Smooth muscle cell (in vitro differentiated cells): ENCODE data around the gene SFT2D2. TPM values are rescaled to one million over a fixed set of nuclear protein-coding genes. Genes with fewer than 3 reads are reported as not detected.

Experiments
- DNase-seq: peaks from one replicate; lab custom pipeline; 2025; ENCODE audit not compliant: unreplicated experiment; lab: John Stamatoyannopoulos, UW
- H2AFZ ChIP-seq: fragments of 200-600 bp; sonication (generic); 2 replicates; pipeline ENCODE4 v1.6.0; 2016; ENCODE audit warnings: antibody characterized with exemption, low read depth, mild to moderate bottlenecking
- H3F3A ChIP-seq: fragments of 200-600 bp; sonication (generic); 2 replicates; pipeline ENCODE4 v1.6.0; 2017; ENCODE audit warnings: antibody characterized with exemption, low read depth
- H3K27ac ChIP-seq: fragments of 200-600 bp; sonication (generic); 2 replicates; pipeline ENCODE4 v1.5.1; 2016; ENCODE audit warnings: low read depth, mild to moderate bottlenecking
- H3K27me3 ChIP-seq: fragments of 200-600 bp; sonication (generic); 2 replicates; pipeline ENCODE4 v1.6.1; 2016; ENCODE audit warnings: low read depth, mild to moderate bottlenecking
- H3K36me3 ChIP-seq: fragments of 200-600 bp; sonication (generic); 2 replicates; pipeline ENCODE4 v1.5.1; 2016; ENCODE audit warnings: low read depth
- H3K4me1 ChIP-seq: fragments of 200-600 bp; sonication (generic); 2 replicates; pipeline ENCODE4 v1.5.1; 2016; ENCODE audit warnings: low read depth
- H3K4me2 ChIP-seq: fragments of 200-600 bp; sonication (generic); 2 replicates; pipeline ENCODE4 v1.6.0; 2016; ENCODE audit warnings: mild to moderate bottlenecking
- H3K4me3 ChIP-seq: fragments of 200-600 bp; sonication (generic); 2 replicates; pipeline ENCODE4 v1.5.1; 2016; ENCODE audit warnings: mild to moderate bottlenecking
- H3K79me2 ChIP-seq: fragments of 200-600 bp; sonication (generic); 2 replicates; pipeline ENCODE4 v1.6.0; 2016; ENCODE audit warnings: low read depth, mild to moderate bottlenecking
- H3K9ac ChIP-seq: fragments of 200-600 bp; sonication (generic); 2 replicates; pipeline ENCODE4 v1.6.0; 2016; ENCODE audit warnings: low read depth
- H3K9me3 ChIP-seq: fragments of 200-600 bp; sonication (generic); replicated peaks from 2 replicates; pipeline ENCODE4 v1.5.1; 2016; ENCODE audit warnings: low read depth
- H4K20me1 ChIP-seq: fragments of 200-600 bp; sonication (generic); 2 replicates; pipeline ENCODE4 v1.6.0; 2016; ENCODE audit warnings: low read depth
- WGBS: methylation state at CpG from one replicate; pipeline ENCODE4 v1.1.7; 2016; ENCODE audit warnings: low lambda C conversion rate; 5-methylcytosine and 5-hydroxymethylcytosine counted together
- polyA plus RNA-seq: library from polyadenylated mRNA; unstranded; fragments of >200 nt; fragmentation: Nextera tagmentation; extraction: Ambion mirVana; gene quantifications from 2 replicates; pipeline ENCODE4 v1.2.1, GENCODE V29; 2016
- total RNA-seq: library from RNA; depleted of rRNA; stranded (reverse); fragments of >200 nt; gene quantifications from 2 replicates; pipeline ENCODE4 v1.2.3, GENCODE V29; 2014
- TF ChIP-seq, protein P1 (sequence below): fragments of 200-600 bp; sonication (generic); IDR thresholded peaks from 2 replicates; pipeline ENCODE4 v1.5.1; 2017; ENCODE audit warnings: borderline replicate concordance, mild to moderate bottlenecking, antibody characterized with exemption; ENCODE audit not compliant: insufficient read depth, poor library complexity, severe bottlenecking

The SFT2D2 gene
- total and polyA plus RNA-seq, 2 experiments from 2014 or later, result 12.7 to 25.7 TPM

DNA sequence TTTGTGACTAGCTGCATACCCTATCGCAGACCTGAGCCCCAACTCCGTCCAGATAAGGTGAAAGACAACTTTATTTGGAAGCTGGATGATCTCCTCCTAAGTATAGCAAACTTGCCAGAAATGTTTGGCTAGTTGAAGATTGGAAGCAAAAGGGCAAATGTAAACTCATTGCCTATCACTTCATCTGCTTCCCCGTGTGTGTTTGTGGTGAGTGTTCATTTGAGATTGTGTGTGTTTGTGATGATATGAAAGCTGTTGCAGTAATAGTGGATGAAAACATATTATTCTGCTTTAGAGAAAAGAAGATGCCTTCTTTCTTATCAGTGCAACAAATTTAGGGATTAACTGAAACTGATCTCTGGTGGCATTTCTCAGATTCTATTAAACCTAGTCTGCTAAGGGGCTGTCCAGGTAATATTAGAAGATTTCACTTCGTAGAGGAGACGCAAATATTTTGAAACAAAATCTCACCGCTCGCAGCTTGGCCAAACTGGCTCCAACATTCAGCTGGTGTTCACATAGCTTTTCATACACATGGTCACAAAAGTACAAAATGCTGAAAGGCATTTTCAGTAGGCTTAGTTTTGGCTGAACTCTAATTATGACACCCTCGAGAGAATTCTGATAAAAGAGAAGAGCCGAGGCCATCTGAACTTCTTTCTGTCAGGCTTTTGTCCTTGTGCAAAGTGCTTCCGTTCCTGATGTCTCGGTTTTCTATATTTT is 56.0 kb downstream of the SFT2D2 start:
- TF ChIP-seq, protein P1, sequence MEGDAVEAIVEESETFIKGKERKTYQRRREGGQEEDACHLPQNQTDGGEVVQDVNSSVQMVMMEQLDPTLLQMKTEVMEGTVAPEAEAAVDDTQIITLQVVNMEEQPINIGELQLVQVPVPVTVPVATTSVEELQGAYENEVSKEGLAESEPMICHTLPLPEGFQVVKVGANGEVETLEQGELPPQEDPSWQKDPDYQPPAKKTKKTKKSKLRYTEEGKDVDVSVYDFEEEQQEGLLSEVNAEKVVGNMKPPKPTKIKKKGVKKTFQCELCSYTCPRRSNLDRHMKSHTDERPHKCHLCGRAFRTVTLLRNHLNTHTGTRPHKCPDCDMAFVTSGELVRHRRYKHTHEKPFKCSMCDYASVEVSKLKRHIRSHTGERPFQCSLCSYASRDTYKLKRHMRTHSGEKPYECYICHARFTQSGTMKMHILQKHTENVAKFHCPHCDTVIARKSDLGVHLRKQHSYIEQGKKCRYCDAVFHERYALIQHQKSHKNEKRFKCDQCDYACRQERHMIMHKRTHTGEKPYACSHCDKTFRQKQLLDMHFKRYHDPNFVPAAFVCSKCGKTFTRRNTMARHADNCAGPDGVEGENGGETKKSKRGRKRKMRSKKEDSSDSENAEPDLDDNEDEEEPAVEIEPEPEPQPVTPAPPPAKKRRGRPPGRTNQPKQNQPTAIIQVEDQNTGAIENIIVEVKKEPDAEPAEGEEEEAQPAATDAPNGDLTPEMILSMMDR, result no peak
- 90% methylated on average over 11 of the region's 11 CpGs for WGBS
- H2AFZ ChIP-seq, result no peak overlapping the region
- H3K4me2 ChIP-seq, result no peak overlapping the region
- H3K79me2 ChIP-seq, result no peaks in the 10 kb centered on the region
- no peaks in the 10 kb centered on the region for H3K27me3 ChIP-seq
- H3K4me1 ChIP-seq, result no peaks in the 10 kb centered on the region
- no peaks in the 10 kb centered on the region for H4K20me1 ChIP-seq
- no peak overlapping the region for H3K4me3 ChIP-seq
- H3K27ac ChIP-seq, result no peak overlapping the region
- H3K9ac ChIP-seq, result no peak overlapping the region
- no peak for DNase-seq
- no peaks in the 10 kb centered on the region for H3F3A ChIP-seq
- no peaks in the 10 kb centered on the region for H3K36me3 ChIP-seq
- peaks cover 2% of the 10 kb centered on the region for H3K9me3 ChIP-seq

GRCh38 chr1:168285521-168285790 is 59.7 kb downstream of the SFT2D2 start:
- no peak for DNase-seq
- Histone ChIP-seq H3K4me3 (no peak overlapping the region), H3K36me3 (no peaks in the 10 kb centered on the region), H3K9ac (no peak overlapping the region), H4K20me1 (no peaks in the 10 kb centered on the region), H3F3A (no peaks in the 10 kb centered on the region), H3K4me2 (no peak overlapping the region), H3K27ac (no peak overlapping the region), H3K9me3 (no peaks in the 10 kb centered on the region), H2AFZ (no peak overlapping the region), H3K79me2 (no peaks in the 10 kb centered on the region), H3K27me3 (no peaks in the 10 kb centered on the region), H3K4me1 (no peaks in the 10 kb centered on the region)
- TF ChIP-seq, protein P1, result no peak

DNA sequence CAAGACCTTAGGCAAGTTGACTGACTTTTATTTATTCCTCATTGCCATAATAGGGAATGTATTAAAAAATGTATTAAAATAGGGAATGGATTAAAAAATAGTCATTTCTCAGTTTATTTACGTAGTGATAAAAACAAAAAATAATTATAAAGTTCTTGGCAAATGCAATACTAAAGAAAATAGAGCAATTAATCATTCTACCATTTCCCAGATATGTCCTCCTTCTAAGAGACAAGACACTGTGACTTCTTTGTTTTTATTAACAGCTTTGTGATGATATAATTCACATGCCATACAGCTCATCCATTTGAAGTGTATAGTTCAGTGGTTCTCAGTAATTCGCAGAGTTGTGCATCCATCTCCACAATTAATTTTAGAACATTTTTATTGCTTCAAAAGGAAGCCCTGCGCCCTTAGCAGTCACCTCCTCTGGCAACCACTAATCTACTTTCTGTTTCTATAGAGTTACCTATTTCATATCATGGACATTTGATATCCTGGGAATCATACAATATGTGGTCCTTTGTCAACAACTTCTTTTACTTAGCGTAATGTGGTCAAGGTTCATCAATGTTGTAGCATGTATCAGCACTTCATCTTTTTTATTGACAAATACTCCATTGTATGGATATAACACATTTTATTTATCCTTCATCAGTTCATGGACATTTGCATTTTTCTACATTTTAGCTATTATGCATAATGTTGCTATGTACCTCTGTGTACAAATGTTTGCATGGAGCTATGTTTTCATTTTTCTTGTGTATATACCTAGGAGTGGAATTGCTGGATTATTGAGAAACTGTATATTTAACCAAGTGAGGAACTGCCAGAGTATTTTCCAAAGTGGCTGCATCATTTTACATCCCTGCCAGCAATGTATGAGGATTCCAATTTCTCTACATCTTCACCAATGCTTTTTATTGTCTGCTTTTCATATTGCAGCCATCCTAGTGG is 60.4 kb downstream of the SFT2D2 start:
- no peaks in the 10 kb centered on the region for H3K4me1 ChIP-seq
- no peaks in the 10 kb centered on the region for H3K9me3 ChIP-seq
- no peaks in the 10 kb centered on the region for H3K79me2 ChIP-seq
- no peaks in the 10 kb centered on the region for H3K36me3 ChIP-seq
- TF ChIP-seq, protein P1, result no peak
- H4K20me1 ChIP-seq, result no peaks in the 10 kb centered on the region
- WGBS, result 77% methylated on average over 4 of the region's 4 CpGs
- H3K27me3 ChIP-seq, result no peaks in the 10 kb centered on the region
- no peak overlapping the region for H3K9ac ChIP-seq
- H3K27ac ChIP-seq, result no peak overlapping the region
- DNase-seq, result no peak
- H2AFZ ChIP-seq, result no peak overlapping the region
- no peak overlapping the region for H3K4me2 ChIP-seq
- H3F3A ChIP-seq, result no peaks in the 10 kb centered on the region
- H3K4me3 ChIP-seq, result no peak overlapping the region

DNA sequence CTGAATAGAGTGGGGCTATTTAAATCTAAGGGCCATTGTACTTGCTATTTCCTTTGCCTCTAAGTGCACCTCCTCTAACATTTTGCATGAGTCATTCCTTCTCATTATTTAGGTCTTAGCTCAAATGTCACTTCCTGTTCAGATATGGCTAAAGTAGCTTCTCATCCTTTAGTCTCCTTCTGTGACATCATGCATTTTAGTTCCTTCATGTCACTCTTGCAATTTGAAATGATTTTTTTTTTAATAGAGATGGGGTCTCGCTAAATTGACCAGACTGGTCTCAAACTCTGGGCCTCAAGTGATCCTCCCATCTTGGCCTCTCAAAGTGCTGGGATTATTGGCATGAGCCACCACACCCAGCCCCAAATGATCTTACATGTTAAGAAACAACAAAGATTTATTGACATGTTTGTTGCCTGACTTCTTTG is 61.4 kb downstream of the SFT2D2 start:
- no peaks in the 10 kb centered on the region for H4K20me1 ChIP-seq
- H3K79me2 ChIP-seq, result no peaks in the 10 kb centered on the region
- H2AFZ ChIP-seq, result no peak overlapping the region
- TF ChIP-seq, protein P1, result no peak
- H3K27ac ChIP-seq, result no peak overlapping the region
- H3K27me3 ChIP-seq, result no peaks in the 10 kb centered on the region
- H3K4me1 ChIP-seq, result no peaks in the 10 kb centered on the region
- H3K36me3 ChIP-seq, result no peaks in the 10 kb centered on the region
- H3K4me3 ChIP-seq, result no peak overlapping the region
- no peaks in the 10 kb centered on the region for H3F3A ChIP-seq
- 100% methylated on average over 1 of the region's 1 CpG for WGBS
- no peak overlapping the region for H3K9ac ChIP-seq
- no peak overlapping the region for H3K4me2 ChIP-seq
- no peak for DNase-seq
- no peaks in the 10 kb centered on the region for H3K9me3 ChIP-seq
